Sigmoid colon (tissue), 4 donors: ENCODE data around the gene ITK.

ENCODE experiments used
- CTCF ChIP-seq, 4 experiments: fragments of 450-650 bp in 3 of 4; fragments of 200-600 bp in 1 of 4; IDR thresholded peaks; one replicate each; pipeline ENCODE4 v1.5.1; 2016 to 2019; ENCODE audit warnings: antibody characterized with exemption in 4 of 4, mild to moderate bottlenecking in 3 of 4, moderate library complexity in 2 of 4
- POLR2A ChIP-seq, 2 donors: fragments of 450-650 bp; IDR thresholded peaks; one replicate each; pipeline ENCODE4 v1.6.1; 2016; ENCODE audit warnings: antibody characterized with exemption in 2 of 2, mild to moderate bottlenecking in 2 of 2, moderate library complexity in 2 of 2
- POLR2AphosphoS5 ChIP-seq, 4 donors: sonication (generic); formaldehyde crosslinking; IDR thresholded peaks; one replicate each; pipeline ENCODE4 v1.6.1; 2017; ENCODE audit warnings: antibody characterized with exemption in 4 of 4

GRCh38 chr5:157247267-157247666 is 66.6 kb downstream of the ITK start:
- TF ChIP-seq CTCF (IDR thresholded peaks at IDR 0.05) (no peak), POLR2A (IDR thresholded peaks at IDR 0.05) (no peak), POLR2AphosphoS5 (IDR thresholded peaks at IDR 0.05) (no peak)
